HG02840 (cell line): ENCODE measurements around the gene RPL10.
"Not testable (repeated sequence)": the region's sequence is repeated elsewhere in the genome, so short reads cannot be mapped to it uniquely, and the experiment has no call there.

Source experiments
- ATAC-seq: cut with Tn5 transposase; IDR thresholded peaks from one replicate; pipeline ENCODE4 v1.9.1; 2021; ENCODE audit warnings: mild to moderate bottlenecking, moderate library complexity, moderate number of reproducible peaks; ENCODE audit not compliant: unreplicated experiment, low FRiP score

The RPL10 gene

GRCh38 chrX:154399527-154400368 lies 1.6 kb downstream of the RPL10 start:
- no peak for ATAC-seq

- not testable (repeated sequence) for ATAC-seq
Measured at GRCh38 chrX:154400369-154400817, 2.2 kb downstream of the RPL10 start.

GRCh38 chrX:154401045-154401799 lies 3.0 kb downstream of the RPL10 start:
- no peak for ATAC-seq

GRCh38 chrX:154401918-154402621 lies 3.9 kb downstream of the RPL10 start:
- ATAC-seq: no peak

GRCh38 chrX:154402622-154403127 lies 4.5 kb downstream of the RPL10 start:
- no peak for ATAC-seq

- ATAC-seq: no peak
Measured at GRCh38 chrX:154403192-154403591, 5.0 kb downstream of the RPL10 start.

- ATAC-seq: no peak
Measured at GRCh38 chrX:154403858-154404257, 5.7 kb downstream of the RPL10 start.

GRCh38 chrX:154404625-154405192 lies 6.5 kb downstream of the RPL10 start:
- no peak for ATAC-seq

- no peak for ATAC-seq
Measured at GRCh38 chrX:154408659-154409221, 10.6 kb downstream of the RPL10 start.

- no peak for ATAC-seq
Measured at GRCh38 chrX:154409222-154409871, 11.2 kb downstream of the RPL10 start, which contains the start of gene DNASE1L1. TSS of gene DNASE1L1 (minus strand) at chrX:154409254. CDS start at chrX:154405568, 3,686 bp downstream.

- ATAC-seq: no peak
Measured at GRCh38 chrX:154411981-154412340, 13.8 kb downstream of the RPL10 start.

GRCh38 chrX:154412468-154412867 lies 14.3 kb downstream of the RPL10 start:
- ATAC-seq: no peak

- no peak for ATAC-seq
Measured at GRCh38 chrX:154413142-154413541, 15.0 kb downstream of the RPL10 start.

- ATAC-seq: no peak
Measured at GRCh38 chrX:154417157-154417556, 19.0 kb downstream of the RPL10 start.

- no peak for ATAC-seq
Measured at GRCh38 chrX:154419189-154419588, 21.0 kb downstream of the RPL10 start.

- no peak for ATAC-seq
Measured at GRCh38 chrX:154419688-154420401, 21.7 kb downstream of the RPL10 start.

GRCh38 chrX:154420402-154420756 lies 22.2 kb downstream of the RPL10 start:
- no peak for ATAC-seq

GRCh38 chrX:154426916-154427770 lies 29.0 kb downstream of the RPL10 start:
- no peak for ATAC-seq
